Keratinocyte (primary cell): ENCODE measurements around the gene OR10G3. TPM values are rescaled to one million over a fixed set of nuclear protein-coding genes. Genes with fewer than 3 reads are reported as not detected.

ENCODE experiments used
- DNase-seq: peaks from one replicate; pipeline ENCODE4 v3.0.0-alpha.2; 2011; ENCODE audit warnings: low read depth, missing footprints, low spot score
- FAIRE-seq: peaks from 2 replicates; lab custom pipeline; 2011; peaks lifted over from hg19 to GRCh38; lab: Jason Lieb, UNC
- H2AFZ ChIP-seq: 2 replicates; pipeline ENCODE4 v1.6.0; 2012; ENCODE audit warnings: low read length, control low read depth, inconsistent platforms; ENCODE audit not compliant: control insufficient read depth
- H3K27ac ChIP-seq: 2 replicates; pipeline ENCODE4 v1.5.1; 2011; ENCODE audit warnings: low read length; ENCODE audit not compliant: control insufficient read depth, insufficient read depth
- H3K27me3 ChIP-seq: 3 replicates; pipeline ENCODE4 v1.6.0; 2011; ENCODE audit warnings: low read length; ENCODE audit not compliant: control insufficient read depth, insufficient read depth; ENCODE audit errors: extremely low read depth
- H3K36me3 ChIP-seq, 2 experiments: 2 replicates in 1 of 2; 3 replicates in 1 of 2; pipeline ENCODE4 v1.5.1; 2011; ENCODE audit warnings: low read length in 2 of 2, mild to moderate bottlenecking in 1 of 2; ENCODE audit not compliant: control insufficient read depth in 2 of 2, insufficient read depth in 2 of 2; ENCODE audit errors: extremely low read depth in 1 of 2
- H3K4me1 ChIP-seq: 3 replicates; pipeline ENCODE4 v1.5.1; 2011; ENCODE audit warnings: low read length; ENCODE audit not compliant: control insufficient read depth, insufficient read depth; ENCODE audit errors: extremely low read depth
- H3K4me2 ChIP-seq: 3 replicates; pipeline ENCODE4 v1.6.0; 2011; ENCODE audit warnings: low read depth, low read length; ENCODE audit not compliant: control insufficient read depth, insufficient read depth; ENCODE audit errors: extremely low read depth
- H3K4me3 ChIP-seq, 3 experiments: fragments of 200-600 bp in 1 of 3; sonication (generic) in 1 of 3; 2 replicates in 2 of 3; 3 replicates in 1 of 3; pipeline ENCODE4 v1.5.1; 2011 to 2016; ENCODE audit warnings: low read length in 3 of 3, mild to moderate bottlenecking in 3 of 3, control low read depth in 2 of 3, inconsistent platforms in 1 of 3, low read depth in 1 of 3, mixed read lengths in 1 of 3, mixed run types in 1 of 3, moderate library complexity in 1 of 3; ENCODE audit not compliant: control insufficient read depth in 2 of 3, insufficient read depth in 2 of 3; ENCODE audit errors: extremely low read depth in 1 of 3
- H3K79me2 ChIP-seq: 2 replicates; pipeline ENCODE4 v1.6.0; 2012; ENCODE audit warnings: low read length; ENCODE audit not compliant: control insufficient read depth, insufficient read depth
- H3K9ac ChIP-seq: 3 replicates; pipeline ENCODE4 v1.6.0; 2011; ENCODE audit warnings: low read length; ENCODE audit not compliant: control insufficient read depth, insufficient read depth; ENCODE audit errors: extremely low read depth
- H3K9me1 ChIP-seq: 3 replicates; pipeline ENCODE4 v1.6.0; 2011; ENCODE audit warnings: low read length; ENCODE audit not compliant: control insufficient read depth, insufficient read depth; ENCODE audit errors: extremely low read depth
- H3K9me3 ChIP-seq: 2 replicates; pipeline ENCODE4 v1.5.1; 2012; ENCODE audit warnings: low read depth, low read length; ENCODE audit not compliant: control insufficient read depth
- H4K20me1 ChIP-seq: 3 replicates; pipeline ENCODE4 v1.6.0; 2011; ENCODE audit warnings: low read length; ENCODE audit not compliant: control insufficient read depth, insufficient read depth; ENCODE audit errors: extremely low read depth
- CTCF ChIP-seq, 3 experiments: IDR thresholded peaks in 1 of 3; conservative IDR thresholded peaks in 1 of 3; optimal IDR thresholded peaks in 1 of 3; 2 replicates in 2 of 3; 3 replicates in 1 of 3; pipeline versions ENCODE3 to v1.5.1; 2011; ENCODE audit warnings: low read length in 3 of 3, mild to moderate bottlenecking in 3 of 3, moderate library complexity in 2 of 3, control low read depth in 1 of 3, inconsistent platforms in 1 of 3; ENCODE audit not compliant: insufficient read depth in 2 of 3; ENCODE audit errors: extremely low read depth in 1 of 3
- EZH2 ChIP-seq: IDR thresholded peaks from one replicate; pipeline ENCODE4 v1.6.1; 2012; ENCODE audit warnings: inconsistent platforms, mild to moderate bottlenecking, low read length, moderate library complexity
- dilution Hi-C: fragments of 300-500 bp; cut with MboI; formaldehyde crosslinking; loops from one replicate; pipeline ENCODE4 v1.7.0; 2020; ENCODE audit warnings: low sequenced_read_pairs; ENCODE audit not compliant: extremely low pct_ligation_motif_present
- polyA plus RNA-seq, 5 experiments: library from polyadenylated mRNA; depleted of rRNA in 3 of 5; stranded (reverse) in 3 of 5; stranded (forward) in 1 of 5; unstranded in 1 of 5; fragments of >200 nt; gene quantifications; 1 replicate in 1 of 5; 2 replicates in 3 of 5; 3 replicates in 1 of 5; pipeline versions ENCODE4 v1.2.1 to v1.2.3, GENCODE V29; 2011 to 2012; ENCODE audit warnings: missing spikeins in 2 of 5, low read depth in 1 of 5, low replicate concordance in 1 of 5

OR10G3 gene
- polyA plus RNA-seq, 1 donor (not counting 4 experiments of a cell fraction or from before 2014, with no cell fraction given), result not detected

- H3K4me2 ChIP-seq, result peak overlapping the region; percentile 56
Observed at GRCh38 chr14:21535545-21536417, 44.1 kb downstream of the OR10G3 start.

GRCh38 chr14:21534576-21534975, 45.3 kb downstream of the OR10G3 start:
- TF ChIP-seq EZH2, result no peak
- TF ChIP-seq CTCF (optimal IDR thresholded peaks at IDR 0.05 in 1 of 3, IDR thresholded peaks at IDR 0.05 in 1 of 3, conservative IDR thresholded peaks at IDR 0.05 in 1 of 3; ENCODE audit: extremely low read depth in 1 of 3, insufficient read depth in 2 of 3, low read length in 3 of 3), result no peak
- peaks cover 21% of the 10 kb centered on the region for H3K27me3 ChIP-seq
- DNase-seq (no peak), FAIRE-seq (no peak)
- no peaks in the 10 kb centered on the region for H3K79me2 ChIP-seq
- H3K9ac ChIP-seq, result no peak overlapping the region
- no peak overlapping the region for H2AFZ ChIP-seq
- H3K4me3 ChIP-seq, result no peak overlapping the region
- no peaks in the 10 kb centered on the region for H3K9me1 ChIP-seq
- H3K4me1 ChIP-seq, result peaks cover 10% of the 10 kb centered on the region
- no peak overlapping the region for H3K27ac ChIP-seq
- dilution Hi-C loops, result no loop called here
- H4K20me1 ChIP-seq, result no peaks in the 10 kb centered on the region
- no peak overlapping the region for H3K4me2 ChIP-seq
- H3K36me3 ChIP-seq, result no peaks in the 10 kb centered on the region
- H3K9me3 ChIP-seq, result no peaks in the 10 kb centered on the region

More at GRCh38 chr14:21535545-21536417, 44.1 kb downstream of the OR10G3 start:
- Histone ChIP-seq H3K36me3 (no peaks in the 10 kb centered on the region), H3K9me1 (no peaks in the 10 kb centered on the region), H3K9ac (no peak overlapping the region), H3K27ac (no peak overlapping the region), H3K4me1 (peaks cover 6% of the 10 kb centered on the region), H3K4me3 (no peak overlapping the region), H2AFZ (no peak overlapping the region), H4K20me1 (no peaks in the 10 kb centered on the region), H3K79me2 (no peaks in the 10 kb centered on the region), H3K27me3 (peaks cover 21% of the 10 kb centered on the region), H3K9me3 (no peaks in the 10 kb centered on the region)
- DNase-seq, result no peak
- TF ChIP-seq EZH2 (no peak), CTCF (optimal IDR thresholded peaks at IDR 0.05 in 1 of 3, IDR thresholded peaks at IDR 0.05 in 1 of 3, conservative IDR thresholded peaks at IDR 0.05 in 1 of 3; ENCODE audit: extremely low read depth in 1 of 3, insufficient read depth in 2 of 3, low read length in 3 of 3) (no peak)
- dilution Hi-C loops, result no loop called here
- no peak for FAIRE-seq
